Right renal cortex interstitium (tissue), 3 donors: Measurements from ENCODE around the gene NBEAL2. TPM values are rescaled to one million over a fixed set of nuclear protein-coding genes. Genes with fewer than 3 reads are reported as not detected.

ENCODE experiments used
- DNase-seq, 3 donors: peaks; one replicate each; pipeline ENCODE4 v3.0.0-alpha.2; 2013; ENCODE audit warnings: low read depth in 3 of 3, low spot score in 2 of 3
- polyA plus RNA-seq, 3 donors: library from polyadenylated mRNA; unstranded; fragments of 120-200 nt; gene quantifications; one replicate each; pipeline ENCODE4 v1.2.1, GENCODE V29; 2013; ENCODE audit not compliant: insufficient read length in 3 of 3

NBEAL2 gene
- polyA plus RNA-seq, 3 donors, result 29.6 to 33.5 (median 30.9) TPM

- DNase-seq, result no peak
Observed at GRCh38 chr3:46984591-46985459, 5.4 kb downstream of the NBEAL2 start.

- no peak for DNase-seq
Observed at GRCh38 chr3:46985588-46985987, 6.1 kb downstream of the NBEAL2 start.

DNA sequence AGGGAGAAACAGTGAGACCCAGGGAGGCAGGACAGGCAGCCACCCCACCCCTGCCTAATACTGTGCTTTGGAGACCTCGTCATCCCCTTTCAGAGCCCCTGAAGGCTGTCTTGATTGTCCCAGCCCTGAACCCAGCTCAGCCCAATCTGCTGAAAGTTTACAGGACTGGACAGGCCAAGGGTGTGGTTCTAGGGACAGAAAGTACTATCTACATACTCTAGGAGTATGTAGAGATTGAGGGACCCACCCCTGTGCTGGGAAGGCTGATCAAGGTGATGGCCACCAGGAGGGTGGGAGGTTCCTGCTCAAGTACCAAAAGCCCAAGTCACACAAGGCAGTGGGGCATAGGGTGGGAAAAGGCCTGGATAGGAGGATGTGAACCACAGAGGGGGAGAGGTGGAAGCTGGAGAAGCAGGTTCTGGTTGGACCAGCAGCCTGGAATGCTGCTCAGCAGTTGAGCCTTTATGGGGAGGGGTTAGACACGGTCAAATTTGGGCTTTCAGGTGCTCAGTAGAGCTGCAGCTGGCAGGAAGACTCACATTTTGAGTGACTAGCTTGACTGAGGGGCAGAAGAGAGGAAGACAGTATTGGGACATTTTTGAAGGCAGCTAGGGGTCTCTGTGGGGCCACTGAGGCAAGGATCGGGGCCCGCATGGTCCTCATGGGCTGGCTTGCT is 6.7 kb downstream of the NBEAL2 start:
- DNase-seq, result no peak

DNA sequence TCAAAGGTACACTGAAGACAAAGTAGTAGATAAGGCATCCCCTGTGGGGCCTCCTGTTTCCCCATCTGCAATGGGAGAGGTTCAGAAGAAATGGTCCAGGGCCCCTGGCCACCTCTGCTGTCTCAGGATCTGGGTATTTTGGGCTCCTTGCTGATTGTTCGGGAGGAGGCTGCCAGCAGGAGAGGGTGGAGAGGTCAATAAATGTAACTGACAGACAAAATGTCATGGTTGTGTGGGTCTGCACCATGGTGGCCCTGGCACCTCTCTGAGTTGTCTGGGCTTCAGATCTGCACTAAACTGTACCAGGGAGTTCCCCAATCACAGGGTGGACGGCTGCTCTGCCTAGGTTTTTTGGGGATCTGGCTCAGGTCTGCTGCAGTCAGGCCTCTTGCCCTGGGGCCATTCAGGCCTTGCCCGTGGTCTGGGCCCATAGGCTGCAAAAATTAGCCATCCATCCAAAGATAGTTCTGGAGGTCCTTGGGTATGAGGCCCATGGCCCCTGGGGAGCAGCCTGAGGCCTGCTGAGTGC is 7.4 kb downstream of the NBEAL2 start:
- DNase-seq, result no peak

- DNase-seq, result no peak
Observed at GRCh38 chr3:46987319-46987742, 7.9 kb downstream of the NBEAL2 start.

GRCh38 chr3:46987743-46988401 is 8.4 kb downstream of the NBEAL2 start:
- DNase-seq, result no peak

- DNase-seq, result no peak
Observed at GRCh38 chr3:46988616-46989015, 9.2 kb downstream of the NBEAL2 start.

DNA sequence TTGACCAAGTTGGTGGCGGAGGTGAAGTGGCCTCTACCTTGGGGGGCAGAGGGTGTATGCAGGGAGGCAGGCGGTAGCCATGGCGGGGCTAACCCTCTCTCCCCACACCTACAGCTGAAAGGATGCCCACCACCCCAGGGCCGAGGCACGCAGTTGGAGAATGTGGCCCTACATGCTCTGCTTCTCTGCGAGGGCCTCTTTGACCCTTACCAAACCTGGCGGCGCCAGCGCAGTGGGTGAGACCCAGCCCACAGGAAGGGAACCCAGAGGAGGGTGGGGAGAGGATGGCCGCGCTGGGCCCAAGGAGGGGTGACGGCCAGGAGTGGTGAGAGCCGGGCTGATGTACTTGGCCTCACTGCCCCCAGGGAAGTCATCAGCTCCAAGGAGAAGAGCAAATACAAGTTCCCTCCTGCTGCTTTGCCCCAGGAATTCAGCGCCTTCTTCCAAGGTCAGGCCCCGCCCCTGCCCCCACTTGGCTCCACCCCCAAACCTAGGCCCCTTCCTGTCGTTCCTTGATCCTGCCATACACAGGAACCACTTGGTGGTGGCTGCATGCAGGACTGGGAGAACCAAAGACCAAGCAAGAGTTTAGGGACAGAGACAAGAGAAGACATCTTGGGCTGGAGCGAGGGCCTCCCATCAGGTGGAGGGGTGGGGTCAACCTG is 9.8 kb downstream of the NBEAL2 start:
- no peak for DNase-seq

DNA sequence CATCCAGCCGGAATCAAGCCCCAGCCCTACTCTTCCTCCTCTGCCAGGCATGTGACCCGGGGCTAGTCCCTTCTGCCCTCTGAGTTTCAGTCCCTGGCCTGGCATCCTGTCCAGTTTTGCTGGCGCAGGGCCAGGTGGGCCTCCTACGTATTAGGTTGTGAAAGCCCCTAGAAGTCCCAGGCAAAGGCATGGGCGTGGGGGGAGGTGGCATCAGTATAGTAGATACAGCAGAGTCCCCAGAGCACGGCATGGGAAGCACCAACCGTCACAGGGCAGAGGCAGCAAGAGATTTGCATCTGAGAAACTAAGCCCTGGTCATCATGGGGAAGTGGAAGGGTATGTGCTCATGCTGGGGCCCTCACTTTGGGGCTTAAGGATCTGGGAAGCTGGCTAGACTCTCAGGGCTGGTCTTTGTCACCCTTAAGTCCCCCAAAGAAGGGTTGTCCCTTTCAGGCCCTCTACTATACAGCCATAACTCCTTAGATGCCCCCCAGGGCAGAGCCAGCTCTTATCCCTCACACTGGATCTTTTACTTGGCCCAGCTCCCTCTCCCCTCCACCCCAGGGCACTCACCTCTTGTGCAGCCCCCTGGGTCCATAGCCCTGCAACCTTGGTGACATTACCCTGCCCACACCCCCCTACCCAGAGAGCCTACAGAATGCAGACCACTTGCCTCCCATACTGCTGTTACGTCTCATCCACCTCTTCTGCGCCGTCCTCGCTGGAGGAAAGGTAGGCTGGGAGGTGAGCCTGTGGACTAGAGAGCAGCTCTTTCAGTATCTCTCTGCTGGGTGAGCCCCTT is 11.3 kb downstream of the NBEAL2 start:
- DNase-seq, result no peak

- no peak for DNase-seq
Observed at GRCh38 chr3:46991406-46992165, 12.1 kb downstream of the NBEAL2 start.

DNA sequence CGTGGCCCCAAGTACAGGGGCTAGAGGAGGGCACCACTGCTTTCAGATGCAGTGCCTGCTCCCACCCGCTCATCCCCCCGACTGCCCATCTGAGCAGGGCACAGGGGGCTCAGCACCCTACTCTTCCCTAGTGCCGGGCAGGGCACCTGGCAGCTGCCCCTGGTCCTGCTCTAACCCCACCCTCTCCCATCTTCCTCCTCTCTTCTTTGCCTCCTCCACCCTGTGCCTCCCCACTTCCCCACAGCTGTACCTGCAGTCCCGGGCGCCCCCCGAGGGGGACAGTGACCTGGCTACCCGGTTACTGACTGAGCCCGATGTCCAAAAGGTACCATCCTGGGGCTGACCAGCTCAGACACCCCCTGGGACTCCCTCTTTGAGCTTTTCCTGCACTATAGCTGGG is 12.8 kb downstream of the NBEAL2 start:
- DNase-seq, result no peak

GRCh38 chr3:46993292-46993691 is 13.8 kb downstream of the NBEAL2 start:
- DNase-seq, result no peak

DNA sequence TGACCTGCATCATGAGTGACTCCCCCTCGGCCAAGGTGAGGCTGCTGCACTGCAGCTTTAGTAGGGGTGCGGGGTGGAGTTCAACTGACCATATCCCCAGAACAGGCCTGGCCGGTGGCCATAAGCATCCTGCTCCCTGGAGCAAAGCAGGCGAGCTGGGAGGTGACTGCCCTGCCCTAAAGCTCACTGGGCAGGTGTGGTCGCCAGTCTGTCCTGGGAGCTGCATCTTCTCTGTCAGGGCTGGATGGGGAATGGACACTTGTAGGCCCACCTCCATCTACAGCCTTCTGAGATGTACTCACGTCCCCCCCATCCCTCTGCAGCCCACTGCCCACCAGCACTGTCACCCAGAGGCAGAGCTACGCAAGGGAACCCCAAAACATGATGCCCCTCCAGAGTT is 14.5 kb downstream of the NBEAL2 start:
- DNase-seq, result no peak

GRCh38 chr3:46994801-46995731 is 15.6 kb downstream of the NBEAL2 start:
- no peak for DNase-seq

DNA sequence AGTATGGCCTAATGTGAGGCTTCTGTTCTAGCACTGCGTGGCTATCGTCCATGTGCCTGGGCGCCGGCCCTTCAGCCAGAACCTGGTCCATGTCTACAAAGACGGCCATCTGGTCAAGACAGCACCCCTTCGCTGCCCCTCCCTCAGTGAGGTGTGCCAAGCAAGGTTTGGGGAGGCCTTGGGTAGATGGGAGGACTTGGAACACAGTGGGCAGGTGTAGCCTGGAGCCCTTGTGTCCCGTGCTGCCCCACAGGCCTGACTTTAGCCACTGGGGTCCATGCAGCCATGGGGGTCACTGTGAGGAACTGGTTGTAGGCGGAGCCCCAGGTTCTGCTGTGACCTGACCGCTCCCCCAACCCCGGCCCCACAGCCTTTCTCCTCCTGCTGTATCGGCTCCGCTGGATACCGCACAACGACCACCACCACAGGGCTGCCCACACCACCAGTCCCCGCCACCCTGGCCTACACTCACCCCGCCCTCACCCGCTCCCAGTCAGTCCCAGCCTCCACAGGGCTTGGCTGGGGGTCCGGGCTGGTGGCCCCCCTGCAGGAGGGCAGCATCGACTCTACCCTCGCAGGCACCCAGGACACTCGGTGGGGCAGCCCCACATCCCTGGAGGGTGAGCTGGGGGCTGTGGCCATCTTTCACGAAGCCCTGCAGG is 16.6 kb downstream of the NBEAL2 start:
- no peak for DNase-seq

DNA sequence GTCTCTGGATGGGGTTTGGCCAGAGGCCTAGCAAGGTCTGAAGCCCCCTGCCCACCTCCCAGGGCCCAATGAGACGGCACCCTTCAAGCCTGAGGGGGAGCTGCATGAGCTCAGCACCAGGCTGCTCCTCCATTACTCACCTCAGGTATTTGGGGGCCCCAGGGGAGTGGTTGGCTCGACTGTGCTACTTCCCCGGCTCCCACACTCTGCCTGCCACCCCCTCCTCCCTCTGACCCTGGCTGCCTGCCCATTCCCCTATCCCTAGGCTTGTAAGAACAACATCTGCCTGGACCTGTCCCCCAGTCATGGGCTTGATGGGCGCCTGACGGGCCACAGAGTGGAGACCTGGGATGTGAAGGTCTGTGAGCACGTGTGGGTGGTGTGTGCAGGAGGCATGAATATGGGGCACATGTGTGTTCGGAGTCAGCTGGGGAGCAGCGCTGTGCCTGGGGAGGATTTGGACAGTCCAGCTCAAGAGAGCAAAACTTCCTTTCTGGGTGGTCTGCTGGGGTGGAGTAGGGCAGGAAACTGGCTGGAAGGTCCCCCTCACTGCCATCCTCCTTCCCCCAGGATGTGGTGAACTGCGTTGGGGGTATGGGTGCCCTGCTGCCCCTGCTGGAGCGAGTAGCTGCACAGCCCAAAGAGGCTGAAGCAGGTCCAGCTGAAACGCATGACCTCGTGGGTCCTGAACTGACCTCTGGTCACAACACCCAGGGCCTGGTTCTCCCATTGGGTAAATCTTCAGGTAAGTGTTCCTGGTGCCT is 17.4 kb downstream of the NBEAL2 start:
- DNase-seq, result no peak
